8988T (cell line): Measurements from ENCODE around the gene ADPRM.
A peak's percentile ranks its signal among the peaks of the same experiment; 100 is the strongest.
"Not testable (repeated sequence)": the region's sequence is repeated elsewhere in the genome, so short reads cannot be mapped to it uniquely, and the experiment has no call there.

Source experiments
- DNase-seq: peaks from one replicate; pipeline ENCODE4 v3.0.0; 2011

The ADPRM gene, protein sequence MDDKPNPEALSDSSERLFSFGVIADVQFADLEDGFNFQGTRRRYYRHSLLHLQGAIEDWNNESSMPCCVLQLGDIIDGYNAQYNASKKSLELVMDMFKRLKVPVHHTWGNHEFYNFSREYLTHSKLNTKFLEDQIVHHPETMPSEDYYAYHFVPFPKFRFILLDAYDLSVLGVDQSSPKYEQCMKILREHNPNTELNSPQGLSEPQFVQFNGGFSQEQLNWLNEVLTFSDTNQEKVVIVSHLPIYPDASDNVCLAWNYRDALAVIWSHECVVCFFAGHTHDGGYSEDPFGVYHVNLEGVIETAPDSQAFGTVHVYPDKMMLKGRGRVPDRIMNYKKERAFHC

DNA sequence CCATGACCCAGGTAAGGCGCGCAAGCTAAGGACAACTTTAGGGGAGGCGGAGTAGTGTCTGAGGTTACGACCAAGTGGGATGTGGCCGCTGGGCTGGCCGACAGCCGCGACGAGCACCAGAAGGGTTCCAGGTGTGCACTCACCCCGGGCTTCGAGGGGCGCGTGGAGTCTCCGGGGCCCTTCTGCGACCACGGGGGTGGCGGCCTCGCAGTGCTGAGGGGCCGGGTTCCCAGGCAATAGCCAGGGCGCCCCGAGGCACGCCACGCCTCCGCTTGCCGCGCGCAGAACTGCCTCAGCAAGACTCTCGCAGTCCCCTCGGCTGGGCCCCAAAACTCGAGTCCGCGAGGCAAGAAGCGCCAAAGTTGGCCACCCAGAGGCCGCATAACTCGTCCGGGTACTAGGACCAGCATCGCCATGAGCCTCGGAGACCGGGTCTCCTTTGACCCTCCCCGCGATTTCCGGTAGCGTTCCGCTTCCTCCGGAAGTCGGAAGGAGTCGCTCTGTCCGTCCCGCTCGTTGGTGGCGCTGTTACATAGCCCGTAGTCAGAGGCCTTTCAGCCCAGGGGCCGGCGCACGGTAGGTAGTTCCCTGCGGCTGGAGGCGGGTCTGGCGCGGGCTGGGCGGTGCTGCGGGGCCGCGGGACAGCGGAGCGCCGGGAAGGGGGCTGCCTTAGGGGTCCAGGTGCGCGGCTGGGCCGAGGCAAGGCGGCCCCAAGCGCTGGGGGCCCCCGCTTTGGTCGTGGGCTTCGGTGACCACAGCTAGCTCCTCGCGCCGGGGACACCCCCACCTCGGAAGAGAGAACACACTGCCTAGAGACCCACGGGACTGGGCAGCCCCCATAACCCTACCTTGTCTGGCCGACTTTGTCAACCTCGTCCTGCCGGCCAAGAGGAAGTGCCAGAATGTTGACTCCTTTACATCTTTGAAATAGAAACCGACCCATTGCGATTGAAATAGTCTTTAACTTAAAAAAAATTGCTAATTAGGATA lies at the start of gene ADPRM, which contains the start of gene SCO1:
Gene ADPRM (plus strand): TSS at position 503 of the 990 bp plus-strand sequence. CDS start 7,333 bp downstream, outside the sequence.
Gene SCO1 (minus strand): TSS at position 442 of the 990 bp plus-strand sequence. CDS start 26 bp downstream, at position 416.
- DNase-seq = peak; percentile 53

DNA sequence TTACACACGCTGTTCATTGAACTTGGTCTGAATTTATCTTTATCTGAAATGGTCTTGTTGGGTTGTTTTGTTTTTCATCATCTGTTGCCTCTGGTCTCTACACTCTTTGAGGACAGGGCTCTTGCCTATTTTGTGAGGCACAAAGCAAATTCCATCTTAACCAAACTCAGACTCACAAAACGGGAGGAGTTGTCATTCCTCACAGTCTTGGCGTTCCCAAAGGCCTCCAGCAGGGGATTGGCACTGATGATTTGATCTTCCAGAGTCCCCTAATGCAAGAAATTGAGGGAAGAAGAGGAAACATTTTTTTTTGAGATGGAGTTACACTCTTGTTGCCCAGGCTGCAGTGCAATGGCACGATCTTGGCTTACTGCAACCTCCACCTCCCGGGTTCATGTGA lies 49.0 kb upstream of the ADPRM start:
- no peak for DNase-seq

- DNase-seq = no peak
Measured at GRCh38 chr17:10648956-10649355, 48.4 kb upstream of the ADPRM start.

DNA sequence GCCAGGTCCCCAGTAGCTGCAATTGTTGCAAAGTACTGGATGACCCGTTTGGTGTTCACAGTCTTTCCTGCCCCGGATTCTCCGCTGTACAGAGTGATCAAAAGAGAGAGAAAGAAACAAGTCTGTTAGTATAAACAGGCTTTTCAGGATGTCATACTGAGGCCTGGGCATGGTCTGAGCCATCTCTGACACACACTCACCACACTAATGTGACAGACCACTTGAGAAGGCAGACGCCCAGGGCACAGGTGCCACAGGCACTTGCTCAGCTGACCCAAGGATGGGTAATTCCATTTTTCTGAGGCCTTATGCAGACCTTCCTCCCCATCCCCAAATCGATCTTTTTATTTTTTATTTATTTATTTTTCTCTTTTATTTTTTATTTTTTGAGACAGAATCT lies 47.8 kb upstream of the ADPRM start:
- no peak for DNase-seq

DNA sequence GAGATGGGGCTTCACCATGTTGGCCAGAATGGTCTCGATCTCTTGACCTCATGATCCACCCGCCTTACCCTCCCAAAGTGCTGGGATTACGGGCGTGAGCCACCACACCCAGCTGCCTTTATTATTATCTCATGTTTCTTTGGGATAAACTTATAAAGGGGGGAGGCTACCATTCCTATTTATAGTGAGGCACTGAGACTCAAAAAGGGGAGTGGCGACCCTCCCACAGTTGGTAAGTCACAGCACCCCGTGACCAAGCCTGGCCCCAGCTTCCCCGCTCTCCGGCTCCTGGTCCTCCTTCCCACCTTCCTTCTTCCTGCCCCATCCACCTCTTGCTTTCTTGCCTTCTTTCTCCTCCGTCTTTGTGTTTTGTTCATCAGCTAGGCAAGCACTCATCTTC lies 45.5 kb upstream of the ADPRM start:
- DNase-seq = no peak

GRCh38 chr17:10652984-10653659 lies 44.3 kb upstream of the ADPRM start:
- DNase-seq = no peak

DNA sequence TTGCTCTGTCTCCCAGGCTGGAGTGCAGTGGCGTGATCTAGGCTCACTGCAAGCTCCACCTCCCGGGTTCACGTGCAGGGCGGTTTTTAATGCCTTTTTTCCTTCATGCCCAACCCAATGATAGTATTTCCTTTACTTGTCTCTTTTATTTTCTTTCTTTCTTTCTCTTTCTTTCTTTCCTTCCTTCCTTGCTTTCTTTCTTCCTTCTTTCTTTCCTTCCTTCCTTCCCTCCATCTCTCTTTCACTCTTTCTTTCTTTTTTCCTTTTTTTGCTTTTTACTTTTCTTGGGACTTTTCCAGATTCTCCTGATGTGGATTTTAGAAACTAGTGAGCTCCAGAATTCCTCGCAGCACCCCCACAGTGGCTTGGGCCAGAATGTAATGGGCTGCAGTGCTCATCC lies 43.4 kb upstream of the ADPRM start:
- no peak for DNase-seq

- no peak for DNase-seq
Measured at GRCh38 chr17:10657148-10657547, 40.2 kb upstream of the ADPRM start, which contains the start of gene MYH3. Gene MYH3, minus strand, starts transcription at chr17:10657309. Its CDS starts 2,245 bp downstream, at chr17:10655064.

DNA sequence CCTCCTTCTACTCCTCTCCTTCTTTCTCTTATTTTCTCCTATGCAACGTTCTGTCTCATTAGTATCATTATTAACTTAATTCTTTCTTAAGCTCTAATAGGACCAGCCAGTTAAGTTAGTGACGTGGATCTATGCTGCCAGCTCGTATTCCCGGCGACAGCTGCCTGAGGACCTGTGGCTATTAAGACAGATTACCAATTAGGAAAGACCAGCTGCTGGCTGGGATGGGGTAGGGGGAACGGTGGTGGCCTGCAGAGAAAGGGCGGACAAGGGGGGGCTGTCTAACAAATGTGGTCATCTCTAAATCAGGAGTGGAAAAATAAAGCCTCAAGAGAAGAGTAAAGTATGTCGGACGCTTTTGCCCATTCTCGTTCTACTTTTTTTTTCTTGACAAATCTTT lies 39.5 kb upstream of the ADPRM start:
- DNase-seq = no peak

DNA sequence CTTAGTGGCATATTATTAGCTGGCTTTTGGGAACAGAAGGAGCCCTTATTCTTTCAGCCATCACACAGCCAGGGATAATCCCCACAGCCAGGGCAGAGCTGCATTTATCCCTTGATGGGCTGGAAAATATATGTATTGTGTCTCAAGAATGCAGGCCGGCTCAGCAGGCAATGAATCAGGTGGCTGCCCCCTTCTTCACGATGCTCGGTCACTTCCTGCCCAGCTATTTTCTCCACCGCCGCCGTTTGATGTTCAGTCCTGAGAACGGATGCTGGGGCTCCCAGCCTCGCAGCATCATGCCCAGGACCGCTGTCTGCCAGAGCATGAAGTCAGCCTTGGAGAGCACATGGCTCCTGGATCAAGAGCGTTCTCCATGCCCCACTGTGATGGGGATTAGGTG lies 36.0 kb upstream of the ADPRM start:
- no peak for DNase-seq

DNA sequence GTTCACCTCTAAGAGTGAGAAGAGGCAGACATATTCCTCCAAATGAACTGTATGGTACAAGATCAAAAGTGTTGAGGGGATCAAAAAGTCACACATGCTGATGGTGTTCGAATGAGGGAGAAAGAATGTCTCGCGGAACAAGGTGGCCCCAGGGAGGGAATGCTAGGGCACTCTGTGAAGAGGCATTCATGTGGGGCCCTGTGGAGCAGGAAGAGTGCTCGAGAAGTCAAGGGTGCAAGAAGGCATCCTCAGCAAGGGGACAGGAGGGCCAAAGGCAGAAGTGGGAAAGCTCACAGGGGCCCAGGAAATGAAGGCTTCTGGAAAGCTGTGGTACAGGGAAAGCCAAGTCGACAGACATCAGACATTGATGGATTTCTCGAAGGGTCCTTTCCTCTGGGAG lies 34.2 kb upstream of the ADPRM start:
- no peak for DNase-seq

DNA sequence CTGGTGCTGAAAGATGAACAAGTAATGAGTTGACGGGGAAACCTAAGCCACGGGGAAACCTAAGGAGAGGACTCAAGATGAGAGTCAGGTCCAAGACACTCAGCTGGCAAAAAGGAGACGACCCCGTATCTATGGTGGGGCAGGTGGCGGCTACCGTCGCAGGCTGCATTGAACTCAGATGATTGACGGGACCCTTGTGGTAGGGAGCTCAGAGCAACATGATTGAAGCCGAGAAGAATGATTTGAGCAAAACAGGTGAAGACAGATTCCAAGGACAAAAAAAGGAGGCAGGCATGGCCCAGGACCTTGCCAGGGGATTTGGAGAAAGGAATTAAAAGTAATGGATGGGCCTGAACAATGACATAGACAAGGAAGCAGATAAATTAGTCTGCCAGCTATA lies 32.8 kb upstream of the ADPRM start:
- DNase-seq = no peak

- DNase-seq = no peak
Measured at GRCh38 chr17:10666906-10667305, 30.5 kb upstream of the ADPRM start.

GRCh38 chr17:10668775-10669174 lies 28.6 kb upstream of the ADPRM start:
- DNase-seq = no peak

DNA sequence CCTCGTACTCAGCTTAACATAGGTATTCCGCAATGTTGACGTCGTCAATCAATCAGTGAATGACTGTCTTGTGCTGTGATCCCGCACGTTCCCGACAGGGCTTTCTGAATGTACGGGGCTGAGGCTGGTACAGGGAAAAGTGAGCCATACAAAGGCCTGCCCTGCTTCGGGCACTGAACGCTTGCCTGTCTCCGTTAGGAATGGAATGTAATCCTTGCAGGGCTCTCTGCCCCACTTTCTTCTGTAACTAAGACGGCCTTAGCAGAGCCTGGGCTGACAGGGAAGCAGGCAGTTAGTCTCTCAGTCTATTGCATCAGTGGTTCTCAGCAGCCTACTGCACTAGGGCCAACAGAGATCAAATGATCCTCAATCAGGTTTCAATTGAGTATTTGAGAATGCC lies 24.1 kb upstream of the ADPRM start:
- DNase-seq = no peak

DNA sequence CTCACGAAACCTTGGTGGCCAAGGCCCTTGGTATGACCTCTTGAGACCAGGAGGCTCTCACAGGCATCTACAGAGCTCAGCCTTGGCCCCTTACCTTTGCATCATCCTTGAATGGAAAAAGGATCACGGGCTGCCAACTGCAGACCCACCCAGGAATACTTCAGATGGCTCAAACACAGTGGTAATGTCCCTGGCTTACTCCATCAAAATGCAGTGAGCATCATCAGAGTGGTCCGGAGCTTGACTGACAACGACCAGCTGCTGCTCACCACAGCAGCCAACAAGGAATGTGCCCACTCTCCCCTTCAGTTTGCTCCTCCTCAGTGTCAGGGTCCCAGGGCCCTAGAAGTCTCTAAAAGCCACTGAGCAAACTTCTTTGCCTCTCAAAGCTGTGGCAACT lies 22.7 kb upstream of the ADPRM start:
- DNase-seq = no peak

DNA sequence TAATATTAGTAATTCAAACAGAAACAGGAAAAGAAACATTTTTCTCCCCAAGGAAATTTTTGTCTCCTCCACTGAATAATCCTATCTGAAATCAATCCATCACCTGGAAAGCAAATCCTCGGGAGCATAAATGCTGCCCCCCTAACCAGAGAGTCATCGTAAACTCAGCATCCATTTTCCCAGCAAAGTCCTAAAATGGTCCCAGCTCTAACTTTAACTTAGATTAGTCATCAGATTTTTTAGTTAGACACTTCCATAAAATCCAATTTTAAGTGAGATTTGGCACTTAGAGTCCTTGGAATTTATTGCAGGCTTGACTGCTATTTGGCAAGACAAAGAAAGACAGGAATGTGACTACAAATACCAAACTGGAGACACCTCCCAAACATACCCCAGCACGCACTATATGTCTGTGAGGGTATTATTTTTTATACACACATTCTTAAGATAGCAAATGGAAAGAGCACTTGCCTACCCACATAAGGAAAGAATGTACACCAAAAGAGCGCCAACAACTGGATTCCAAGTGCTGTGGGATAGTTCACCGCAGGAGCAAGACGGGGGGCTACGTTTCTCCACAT lies 15.4 kb upstream of the ADPRM start:
- no peak for DNase-seq

GRCh38 chr17:10683853-10684252 lies 13.5 kb upstream of the ADPRM start:
- no peak for DNase-seq

DNA sequence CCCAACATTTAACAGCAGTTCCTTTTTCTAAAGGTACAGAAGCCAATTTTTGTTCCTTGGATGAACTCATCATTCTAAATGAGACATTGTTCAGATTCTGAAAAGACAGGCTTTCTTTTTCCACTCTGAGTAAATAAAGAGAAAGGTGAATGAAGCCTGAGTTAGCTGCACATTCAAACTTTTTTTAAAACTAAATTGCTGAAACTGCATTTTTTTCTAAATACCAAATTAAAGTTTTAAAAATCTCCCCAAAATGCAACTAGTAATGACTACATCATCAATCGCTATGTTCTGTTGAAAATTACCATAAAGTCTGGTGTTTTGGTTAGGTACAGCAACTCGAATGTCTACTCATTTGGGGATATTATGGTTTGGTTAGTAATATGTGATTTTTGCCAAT lies 9.9 kb upstream of the ADPRM start:
- DNase-seq = no peak

DNA sequence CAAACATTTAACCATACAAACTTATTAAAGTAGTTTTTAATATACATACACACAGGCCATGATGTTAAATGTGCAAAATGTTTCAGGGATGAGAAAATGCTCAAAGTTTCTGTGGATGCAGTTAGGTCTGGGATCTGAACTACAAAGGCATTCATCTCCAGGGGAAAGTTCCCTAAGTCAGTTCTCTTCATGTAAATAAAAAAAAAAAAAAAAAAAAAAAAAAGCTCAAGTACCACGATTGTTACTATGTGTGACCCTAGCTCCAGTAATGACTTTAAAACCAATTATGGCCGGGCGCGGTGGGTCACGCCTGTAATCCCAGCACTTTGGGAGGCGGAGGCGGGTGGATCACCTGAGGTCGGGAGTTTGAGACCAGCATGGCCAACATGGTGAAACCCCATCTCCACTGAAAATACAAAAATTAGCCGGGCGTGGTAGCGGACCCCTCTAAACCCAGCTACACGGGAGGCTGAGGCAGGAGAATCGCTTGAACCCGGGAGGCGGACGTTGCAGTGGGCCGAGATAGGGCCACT lies 1.5 kb upstream of the ADPRM start:
- not testable (repeated sequence) for DNase-seq

DNA sequence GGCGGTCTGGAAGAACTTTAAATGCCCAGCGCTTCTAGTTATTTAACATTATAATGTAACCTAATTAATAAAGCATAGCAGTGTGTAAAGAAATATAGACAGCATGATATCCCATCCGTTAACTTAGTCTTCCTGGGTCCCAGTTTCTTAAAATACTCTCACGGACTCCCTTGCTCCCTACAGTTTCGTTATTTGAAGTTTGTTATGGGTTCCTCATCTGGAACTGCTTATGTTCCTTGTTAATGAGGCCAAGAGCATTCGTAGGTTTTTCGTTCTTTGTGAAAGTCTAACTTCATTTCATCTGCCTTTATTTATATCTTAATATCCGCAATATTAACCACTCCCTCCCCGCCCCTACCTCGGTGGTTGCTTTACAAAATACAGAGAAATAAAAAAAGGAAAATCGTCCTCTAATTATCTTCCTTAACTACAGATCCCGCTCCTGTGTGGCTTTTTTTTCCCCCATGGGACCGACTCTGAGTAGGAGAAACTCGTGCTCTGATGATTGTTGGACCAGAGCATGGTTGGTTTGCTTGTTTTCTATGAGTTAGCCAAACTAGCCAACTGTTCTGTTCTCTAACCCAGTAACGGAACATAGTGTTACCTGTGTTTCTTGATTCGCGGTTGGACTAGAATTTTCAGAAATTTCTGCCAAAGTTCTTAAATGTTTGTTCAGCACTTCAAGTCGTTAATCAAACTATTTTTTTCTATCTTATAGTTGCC lies 863 bp downstream of the ADPRM start:
- DNase-seq = no peak

GRCh38 chr17:10699856-10700255 lies 2.5 kb downstream of the ADPRM start:
- no peak for DNase-seq
